K562 (cell line): ENCODE measurements around the gene DEPDC4. TPM values are rescaled to one million over a fixed set of nuclear protein-coding genes. Genes with fewer than 3 reads are reported as not detected.
A peak's percentile ranks its signal among the peaks of the same experiment; 100 is the strongest.

Experiments used
- ATAC-seq: fragments of 200-7000 bp; cut with Tn5 transposase; 3 replicates; pipeline ENCODE4 v1.9.1; 2020; ENCODE audit warnings: moderate library complexity
- BruUV-seq: library from RNA; stranded (reverse); fragments of 400-500 nt; replicated peaks from 2 replicates; lab custom pipeline; 2021; lab: Mats Ljungman, UMichigan
- CTCF ChIA-PET: fragments of 300-600 bp; formaldehyde crosslinking; extraction: SDS; loops from one replicate; lab custom pipeline; 2021; ENCODE audit warnings: low intra/inter-chr PET ratio; lab: Yijun Ruan, JAX
- POLR2A ChIA-PET: fragments of 300-600, 350-650 bp; sonication (Branson Sonifier 250); formaldehyde crosslinking; extraction: SDS; loops from one replicate; lab custom pipeline; 2021; ENCODE audit warnings: antibody characterized with exemption, inconsistent platforms; lab: Yijun Ruan, JAX
- DNase-seq, 4 experiments: peaks; one replicate each; pipeline versions ENCODE4 v3.0.0 to v3.0.0-alpha.2; 2011 to 2018; ENCODE audit warnings: low spot score in 3 of 4, mixed read lengths in 3 of 4; ENCODE audit errors: extremely low read depth in 1 of 4
- FAIRE-seq: peaks from 2 replicates; lab custom pipeline; 2011; peaks lifted over from hg19 to GRCh38; lab: Jason Lieb, UNC
- H2AFZ ChIP-seq: 2 replicates; pipeline ENCODE4 v1.6.0; 2011; ENCODE audit warnings: low read depth, low read length, control low read depth, inconsistent platforms
- H3K27ac ChIP-seq: fragments of 200-600 bp; 3 replicates; pipeline ENCODE4 v1.8.0; 2011; ENCODE audit warnings: low read depth, mild to moderate bottlenecking, control low read depth, inconsistent platforms, low read length, moderate library complexity, mixed read lengths; ENCODE audit errors: extremely low read depth
- H3K27me3 ChIP-seq, 2 experiments: fragments of 300-600 bp in 1 of 2; 2 replicates in 1 of 2; 3 replicates in 1 of 2; pipeline versions ENCODE4 v1.6.0 to v1.8.0; 2011; ENCODE audit warnings: inconsistent platforms in 2 of 2, low read length in 2 of 2, mild to moderate bottlenecking in 1 of 2, mixed read lengths in 1 of 2, moderate library complexity in 1 of 2; ENCODE audit not compliant: control insufficient read depth in 2 of 2, insufficient read depth in 2 of 2
- H3K36me3 ChIP-seq: fragments of 300-600 bp; 3 replicates; pipeline ENCODE4 v1.8.0; 2011; ENCODE audit warnings: mild to moderate bottlenecking, low read length, inconsistent platforms; ENCODE audit not compliant: control insufficient read depth, insufficient read depth
- H3K4me1 ChIP-seq, 2 experiments: fragments of 200-600 bp in 1 of 2; replicated peaks in 1 of 2; 2 replicates in 1 of 2; 3 replicates in 1 of 2; pipeline versions ENCODE4 v1.5.1 to v1.8.0; 2011; ENCODE audit warnings: inconsistent platforms in 2 of 2, low read length in 2 of 2, mild to moderate bottlenecking in 1 of 2, mixed read lengths in 1 of 2, moderate library complexity in 1 of 2; ENCODE audit not compliant: control insufficient read depth in 2 of 2, insufficient read depth in 2 of 2
- H3K4me2 ChIP-seq: 2 replicates; pipeline ENCODE4 v1.6.1; 2011; ENCODE audit warnings: low read length, control low read depth, inconsistent platforms, mixed read lengths; ENCODE audit not compliant: insufficient read depth
- H3K4me3 ChIP-seq: fragments of 200-600 bp; sonication (generic), shearing (Covaris generic); 2 replicates; pipeline ENCODE4 v1.5.1; 2016; ENCODE audit warnings: control low read depth, inconsistent platforms
- H3K79me2 ChIP-seq: fragments of 200-600 bp; 3 replicates; pipeline ENCODE4 v1.8.0; 2011; ENCODE audit warnings: low read length, inconsistent platforms; ENCODE audit not compliant: control insufficient read depth, insufficient read depth
- H3K9ac ChIP-seq, 2 experiments: 2 replicates each; pipeline versions ENCODE4 v1.6.0 to v1.6.1; 2011; ENCODE audit warnings: low read depth in 2 of 2, low read length in 2 of 2, control low read depth in 1 of 2, inconsistent platforms in 1 of 2, mild to moderate bottlenecking in 1 of 2, mixed read lengths in 1 of 2; ENCODE audit not compliant: insufficient read depth in 1 of 2
- H3K9me1 ChIP-seq: one replicate; pipeline ENCODE4 v1.6.0; 2011; ENCODE audit warnings: inconsistent platforms, mild to moderate bottlenecking, low read length, moderate library complexity; ENCODE audit not compliant: control insufficient read depth, insufficient read depth
- H3K9me3 ChIP-seq: replicated peaks from 2 replicates; pipeline ENCODE4 v1.5.1; 2011; ENCODE audit warnings: low read depth, low read length, inconsistent platforms; ENCODE audit not compliant: control insufficient read depth, insufficient read depth
- H4K20me1 ChIP-seq: replicated peaks from 2 replicates; pipeline ENCODE4 v1.6.1; 2011; ENCODE audit warnings: low read length, inconsistent platforms, mixed read lengths; ENCODE audit not compliant: control insufficient read depth, insufficient read depth
- AFF4 ChIP-seq: sonication (generic); formaldehyde crosslinking; IDR thresholded peaks from 2 replicates; pipeline ENCODE4 v1.8.0; 2023; ENCODE audit warnings: mild to moderate bottlenecking, missing genetic modification reagents
- ETV1 ChIP-seq: fragments of 450-650 bp; conservative IDR thresholded peaks from 2 replicates; pipeline ENCODE4 v1.6.1; 2016; ENCODE audit warnings: missing genetic modification characterization, control low read depth, low read depth, missing compliant biosample characterization
- HIVEP1 ChIP-seq: fragments of 250-450 bp; sonication (Bioruptor Pico); IDR thresholded peaks from 2 replicates; pipeline ENCODE4 v1.4.0; 2020; ENCODE audit warnings: mild to moderate bottlenecking
- POLR2H ChIP-seq: IDR thresholded peaks from 2 replicates; pipeline ENCODE4 v1.6.1; 2016; ENCODE audit warnings: missing genetic modification characterization, low read depth, mild to moderate bottlenecking, control low read depth, missing compliant biosample characterization, moderate library complexity
- ZNF175 ChIP-seq: fragments of 200-800 bp; sonication (Bioruptor generic); IDR thresholded peaks from 2 replicates; pipeline ENCODE4 v1.6.1; 2016; ENCODE audit warnings: low read depth, mild to moderate bottlenecking, missing genetic modification characterization, missing compliant biosample characterization
- ZNF764 ChIP-seq: fragments of 250-450 bp; sonication (Bioruptor Pico); IDR thresholded peaks from 2 replicates; pipeline ENCODE4 v1.4.0; 2020; ENCODE audit warnings: low read depth, mild to moderate bottlenecking, moderate library complexity
- WGBS: fragments of 100-300 bp; shearing (Covaris generic); methylation state at CpG from one replicate; pipeline ENCODE4 v1.1.6; 2016; ENCODE audit warnings: low coverage, mixed read lengths; ENCODE audit not compliant: insufficient coverage; ENCODE audit errors: missing lambda C conversion rate; 5-methylcytosine and 5-hydroxymethylcytosine counted together
- in situ Hi-C: fragments of 300-500 bp; cut with MboI; formaldehyde crosslinking; loops from 4 replicates; pipeline ENCODE4 v1.15.0; 2018; ENCODE audit warnings: inconsistent platforms, mixed read lengths
- intact Hi-C: fragments of 100-400 bp; cut with micrococcal nuclease; formaldehyde crosslinking; loops from 2 replicates; pipeline ENCODE4 v1.14.2; 2022
- polyA plus RNA-seq, 8 experiments: library from polyadenylated mRNA; depleted of rRNA in 4 of 8; stranded (reverse) in 5 of 8; unstranded in 3 of 8; fragments of >200 nt; fragmentation: Nextera tagmentation in 2 of 8; fragmentation: Illumina TruSeq in 1 of 8; extraction: Ambion mirVana in 2 of 8; extraction: Trizol in 1 of 8; gene quantifications; 2 replicates each; pipeline versions ENCODE4 v1.2.1 to v1.2.3, GENCODE V29; 2011 to 2014; ENCODE audit warnings: inconsistent platforms in 1 of 8, missing spikeins in 1 of 8
- total RNA-seq, 7 experiments: library from RNA; depleted of rRNA in 6 of 7; stranded (reverse); fragments of >200 nt in 6 of 7; fragmentation: Illumina TruSeq in 2 of 7; extraction: Trizol in 2 of 7; gene quantifications; 2 replicates each; pipeline versions ENCODE4 v1.2.1 to v1.2.3, GENCODE V29; 2011 to 2021; ENCODE audit warnings: low replicate concordance in 1 of 7
- TF ChIP-seq, protein P1 (sequence below): sonication (generic); formaldehyde crosslinking; IDR thresholded peaks from 2 replicates; pipeline ENCODE4 v1.8.0; 2022; ENCODE audit warnings: mild to moderate bottlenecking, missing genetic modification reagents, borderline replicate concordance
- TF ChIP-seq, protein P2 (sequence below): sonication (generic); formaldehyde crosslinking; IDR thresholded peaks from 2 replicates; pipeline ENCODE4 v1.8.0; 2023; ENCODE audit warnings: missing genetic modification reagents, mild to moderate bottlenecking, borderline replicate concordance

The DEPDC4 gene
- total and polyA plus RNA-seq, 9 of the 15 experiments (the other 6 are each of a cell fraction or from before 2014, with no cell fraction given), result 3.6 to 13.2 (median 7.4) TPM

- Histone ChIP-seq H3K4me2 (peak overlapping the region; percentile 90), H3K4me3 (peak overlapping the region; percentile 95), H3K36me3 (0 out of 3 replicates have a peak, but pooled peaks cover 2% of the 10 kb centered on the region), H3K79me2 (peaks cover 48% of the 10 kb centered on the region), H3K9me1 (no peaks in the 10 kb centered on the region), H3K9ac (peak overlapping the region; percentile 97 to 100), H3K9me3 (no peaks in the 10 kb centered on the region), H3K27me3 (no peaks in the 10 kb centered on the region), H2AFZ (peak overlapping the region; percentile 100), H4K20me1 (no peaks in the 10 kb centered on the region), H3K4me1 (peaks cover 0 to 10% of the 10 kb centered on the region in 2 experiments; a peak in 1 of 5 replicates), H3K27ac (peak overlapping the region; percentile 96)
- in situ Hi-C loops, result no loop called here
- no TSS peak for BruUV-seq
- peak; percentile 91 to 94 (median 92) for DNase-seq
- ChIA-PET POLR2A (interaction anchor here (0.6 to 3.7 kb wide), 8 partner anchors 10 to 54 kb away, joined by 3 to 20 read pairs (median 4); no protein-coding TSS in a partner anchor), CTCF (no interaction called here)
- FAIRE-seq, result no peak
- WGBS, result 1% methylated on average over 6 of the region's 6 CpGs
- intact Hi-C loops, result loop anchor here (5.0 kb wide), 2 partner anchors 36 to 64 kb away; partner anchors contain the start of gene ACTR6
- peak; percentile 84 for ATAC-seq
- TF ChIP-seq ETV1 (no peak), ZNF175 (CRISPR knock-in tag) (no peak), POLR2H (tag) (peak; percentile 77), HIVEP1 (CRISPR knock-in tag) (no peak), AFF4 (no peak), ZNF764 (CRISPR knock-in tag) (no peak)
- TF ChIP-seq, protein P1, sequence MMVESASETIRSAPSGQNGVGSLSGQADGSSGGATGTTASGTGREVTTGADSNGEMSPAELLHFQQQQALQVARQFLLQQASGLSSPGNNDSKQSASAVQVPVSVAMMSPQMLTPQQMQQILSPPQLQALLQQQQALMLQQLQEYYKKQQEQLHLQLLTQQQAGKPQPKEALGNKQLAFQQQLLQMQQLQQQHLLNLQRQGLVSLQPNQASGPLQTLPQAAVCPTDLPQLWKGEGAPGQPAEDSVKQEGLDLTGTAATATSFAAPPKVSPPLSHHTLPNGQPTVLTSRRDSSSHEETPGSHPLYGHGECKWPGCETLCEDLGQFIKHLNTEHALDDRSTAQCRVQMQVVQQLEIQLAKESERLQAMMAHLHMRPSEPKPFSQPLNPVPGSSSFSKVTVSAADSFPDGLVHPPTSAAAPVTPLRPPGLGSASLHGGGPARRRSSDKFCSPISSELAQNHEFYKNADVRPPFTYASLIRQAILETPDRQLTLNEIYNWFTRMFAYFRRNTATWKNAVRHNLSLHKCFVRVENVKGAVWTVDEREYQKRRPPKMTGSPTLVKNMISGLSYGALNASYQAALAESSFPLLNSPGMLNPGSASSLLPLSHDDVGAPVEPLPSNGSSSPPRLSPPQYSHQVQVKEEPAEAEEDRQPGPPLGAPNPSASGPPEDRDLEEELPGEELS, result no peak
- TF ChIP-seq, protein P2, sequence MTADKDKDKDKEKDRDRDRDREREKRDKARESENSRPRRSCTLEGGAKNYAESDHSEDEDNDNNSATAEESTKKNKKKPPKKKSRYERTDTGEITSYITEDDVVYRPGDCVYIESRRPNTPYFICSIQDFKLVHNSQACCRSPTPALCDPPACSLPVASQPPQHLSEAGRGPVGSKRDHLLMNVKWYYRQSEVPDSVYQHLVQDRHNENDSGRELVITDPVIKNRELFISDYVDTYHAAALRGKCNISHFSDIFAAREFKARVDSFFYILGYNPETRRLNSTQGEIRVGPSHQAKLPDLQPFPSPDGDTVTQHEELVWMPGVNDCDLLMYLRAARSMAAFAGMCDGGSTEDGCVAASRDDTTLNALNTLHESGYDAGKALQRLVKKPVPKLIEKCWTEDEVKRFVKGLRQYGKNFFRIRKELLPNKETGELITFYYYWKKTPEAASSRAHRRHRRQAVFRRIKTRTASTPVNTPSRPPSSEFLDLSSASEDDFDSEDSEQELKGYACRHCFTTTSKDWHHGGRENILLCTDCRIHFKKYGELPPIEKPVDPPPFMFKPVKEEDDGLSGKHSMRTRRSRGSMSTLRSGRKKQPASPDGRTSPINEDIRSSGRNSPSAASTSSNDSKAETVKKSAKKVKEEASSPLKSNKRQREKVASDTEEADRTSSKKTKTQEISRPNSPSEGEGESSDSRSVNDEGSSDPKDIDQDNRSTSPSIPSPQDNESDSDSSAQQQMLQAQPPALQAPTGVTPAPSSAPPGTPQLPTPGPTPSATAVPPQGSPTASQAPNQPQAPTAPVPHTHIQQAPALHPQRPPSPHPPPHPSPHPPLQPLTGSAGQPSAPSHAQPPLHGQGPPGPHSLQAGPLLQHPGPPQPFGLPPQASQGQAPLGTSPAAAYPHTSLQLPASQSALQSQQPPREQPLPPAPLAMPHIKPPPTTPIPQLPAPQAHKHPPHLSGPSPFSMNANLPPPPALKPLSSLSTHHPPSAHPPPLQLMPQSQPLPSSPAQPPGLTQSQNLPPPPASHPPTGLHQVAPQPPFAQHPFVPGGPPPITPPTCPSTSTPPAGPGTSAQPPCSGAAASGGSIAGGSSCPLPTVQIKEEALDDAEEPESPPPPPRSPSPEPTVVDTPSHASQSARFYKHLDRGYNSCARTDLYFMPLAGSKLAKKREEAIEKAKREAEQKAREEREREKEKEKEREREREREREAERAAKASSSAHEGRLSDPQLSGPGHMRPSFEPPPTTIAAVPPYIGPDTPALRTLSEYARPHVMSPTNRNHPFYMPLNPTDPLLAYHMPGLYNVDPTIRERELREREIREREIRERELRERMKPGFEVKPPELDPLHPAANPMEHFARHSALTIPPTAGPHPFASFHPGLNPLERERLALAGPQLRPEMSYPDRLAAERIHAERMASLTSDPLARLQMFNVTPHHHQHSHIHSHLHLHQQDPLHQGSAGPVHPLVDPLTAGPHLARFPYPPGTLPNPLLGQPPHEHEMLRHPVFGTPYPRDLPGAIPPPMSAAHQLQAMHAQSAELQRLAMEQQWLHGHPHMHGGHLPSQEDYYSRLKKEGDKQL (CRISPR knock-in tag), result no peak
Measured at GRCh38 chr12:100266585-100266834, 369 bp downstream of the DEPDC4 start.
